K562 (cell line): ENCODE data around the gene KAZN. TPM values are rescaled to one million over a fixed set of nuclear protein-coding genes. Genes with fewer than 3 reads are reported as not detected.

Source experiments
- ATAC-seq: fragments of 200-7000 bp; cut with Tn5 transposase; 3 replicates; pipeline ENCODE4 v1.9.1; 2020; ENCODE audit warnings: moderate library complexity
- BruUV-seq: library from RNA; stranded (reverse); fragments of 400-500 nt; replicated peaks from 2 replicates; lab custom pipeline; 2021; lab: Mats Ljungman, UMichigan
- CTCF ChIA-PET: fragments of 300-600 bp; formaldehyde crosslinking; extraction: SDS; loops from one replicate; lab custom pipeline; 2021; ENCODE audit warnings: low intra/inter-chr PET ratio; lab: Yijun Ruan, JAX
- POLR2A ChIA-PET: fragments of 300-600, 350-650 bp; sonication (Branson Sonifier 250); formaldehyde crosslinking; extraction: SDS; loops from one replicate; lab custom pipeline; 2021; ENCODE audit warnings: antibody characterized with exemption, inconsistent platforms; lab: Yijun Ruan, JAX
- DNase-seq, 4 experiments: peaks; one replicate each; pipeline versions ENCODE4 v3.0.0 to v3.0.0-alpha.2; 2011 to 2018; ENCODE audit warnings: low spot score in 3 of 4, mixed read lengths in 3 of 4; ENCODE audit errors: extremely low read depth in 1 of 4
- FAIRE-seq: peaks from 2 replicates; lab custom pipeline; 2011; peaks lifted over from hg19 to GRCh38; lab: Jason Lieb, UNC
- H2AFZ ChIP-seq: 2 replicates; pipeline ENCODE4 v1.6.0; 2011; ENCODE audit warnings: low read depth, low read length, control low read depth, inconsistent platforms
- H3K27ac ChIP-seq: fragments of 200-600 bp; 3 replicates; pipeline ENCODE4 v1.8.0; 2011; ENCODE audit warnings: low read depth, mild to moderate bottlenecking, control low read depth, inconsistent platforms, low read length, moderate library complexity, mixed read lengths; ENCODE audit errors: extremely low read depth
- H3K27me3 ChIP-seq, 2 experiments: fragments of 300-600 bp in 1 of 2; 2 replicates in 1 of 2; 3 replicates in 1 of 2; pipeline versions ENCODE4 v1.6.0 to v1.8.0; 2011; ENCODE audit warnings: inconsistent platforms in 2 of 2, low read length in 2 of 2, mild to moderate bottlenecking in 1 of 2, mixed read lengths in 1 of 2, moderate library complexity in 1 of 2; ENCODE audit not compliant: control insufficient read depth in 2 of 2, insufficient read depth in 2 of 2
- H3K36me3 ChIP-seq: fragments of 300-600 bp; 3 replicates; pipeline ENCODE4 v1.8.0; 2011; ENCODE audit warnings: mild to moderate bottlenecking, low read length, inconsistent platforms; ENCODE audit not compliant: control insufficient read depth, insufficient read depth
- H3K4me1 ChIP-seq, 2 experiments: fragments of 200-600 bp in 1 of 2; replicated peaks in 1 of 2; 2 replicates in 1 of 2; 3 replicates in 1 of 2; pipeline versions ENCODE4 v1.5.1 to v1.8.0; 2011; ENCODE audit warnings: inconsistent platforms in 2 of 2, low read length in 2 of 2, mild to moderate bottlenecking in 1 of 2, mixed read lengths in 1 of 2, moderate library complexity in 1 of 2; ENCODE audit not compliant: control insufficient read depth in 2 of 2, insufficient read depth in 2 of 2
- H3K4me2 ChIP-seq: 2 replicates; pipeline ENCODE4 v1.6.1; 2011; ENCODE audit warnings: low read length, control low read depth, inconsistent platforms, mixed read lengths; ENCODE audit not compliant: insufficient read depth
- H3K4me3 ChIP-seq: fragments of 200-600 bp; sonication (generic), shearing (Covaris generic); 2 replicates; pipeline ENCODE4 v1.5.1; 2016; ENCODE audit warnings: control low read depth, inconsistent platforms
- H3K79me2 ChIP-seq: fragments of 200-600 bp; 3 replicates; pipeline ENCODE4 v1.8.0; 2011; ENCODE audit warnings: low read length, inconsistent platforms; ENCODE audit not compliant: control insufficient read depth, insufficient read depth
- H3K9ac ChIP-seq, 2 experiments: 2 replicates each; pipeline versions ENCODE4 v1.6.0 to v1.6.1; 2011; ENCODE audit warnings: low read depth in 2 of 2, low read length in 2 of 2, control low read depth in 1 of 2, inconsistent platforms in 1 of 2, mild to moderate bottlenecking in 1 of 2, mixed read lengths in 1 of 2; ENCODE audit not compliant: insufficient read depth in 1 of 2
- H3K9me1 ChIP-seq: one replicate; pipeline ENCODE4 v1.6.0; 2011; ENCODE audit warnings: inconsistent platforms, mild to moderate bottlenecking, low read length, moderate library complexity; ENCODE audit not compliant: control insufficient read depth, insufficient read depth
- H3K9me3 ChIP-seq: replicated peaks from 2 replicates; pipeline ENCODE4 v1.5.1; 2011; ENCODE audit warnings: low read depth, low read length, inconsistent platforms; ENCODE audit not compliant: control insufficient read depth, insufficient read depth
- H4K20me1 ChIP-seq: replicated peaks from 2 replicates; pipeline ENCODE4 v1.6.1; 2011; ENCODE audit warnings: low read length, inconsistent platforms, mixed read lengths; ENCODE audit not compliant: control insufficient read depth, insufficient read depth
- TOE1 ChIP-seq, 2 experiments: fragments of 450-650 bp in 1 of 2; sonication (generic) in 1 of 2; formaldehyde crosslinking in 1 of 2; IDR thresholded peaks; 2 replicates each; pipeline versions ENCODE4 v1.7.1 to v1.8.0; 2016 to 2022; ENCODE audit warnings: borderline replicate concordance in 2 of 2, mild to moderate bottlenecking in 2 of 2, antibody characterized with exemption in 1 of 2, inconsistent platforms in 1 of 2, low read depth in 1 of 2, missing genetic modification reagents in 1 of 2, moderate library complexity in 1 of 2
- TRIM28 ChIP-seq: fragments of 450-650 bp; IDR thresholded peaks from 2 replicates; pipeline ENCODE4 v1.6.1; 2017
- ZFP1 ChIP-seq: fragments of 450-650 bp; formaldehyde crosslinking; IDR thresholded peaks from 2 replicates; pipeline ENCODE4 v1.4.0; 2020; ENCODE audit warnings: mild to moderate bottlenecking, mixed read lengths
- ZNF143 ChIP-seq: sonication (generic); formaldehyde crosslinking; IDR thresholded peaks from 2 replicates; pipeline ENCODE4 v1.9.0; 2022; ENCODE audit warnings: mild to moderate bottlenecking, missing genetic modification reagents
- WGBS: fragments of 100-300 bp; shearing (Covaris generic); methylation state at CpG from one replicate; pipeline ENCODE4 v1.1.6; 2016; ENCODE audit warnings: low coverage, mixed read lengths; ENCODE audit not compliant: insufficient coverage; ENCODE audit errors: missing lambda C conversion rate; 5-methylcytosine and 5-hydroxymethylcytosine counted together
- in situ Hi-C: fragments of 300-500 bp; cut with MboI; formaldehyde crosslinking; loops from 4 replicates; pipeline ENCODE4 v1.15.0; 2018; ENCODE audit warnings: inconsistent platforms, mixed read lengths
- intact Hi-C: fragments of 100-400 bp; cut with micrococcal nuclease; formaldehyde crosslinking; loops from 2 replicates; pipeline ENCODE4 v1.14.2; 2022
- polyA plus RNA-seq, 8 experiments: library from polyadenylated mRNA; depleted of rRNA in 4 of 8; stranded (reverse) in 5 of 8; unstranded in 3 of 8; fragments of >200 nt; fragmentation: Nextera tagmentation in 2 of 8; fragmentation: Illumina TruSeq in 1 of 8; extraction: Ambion mirVana in 2 of 8; extraction: Trizol in 1 of 8; gene quantifications; 2 replicates each; pipeline versions ENCODE4 v1.2.1 to v1.2.3, GENCODE V29; 2011 to 2014; ENCODE audit warnings: inconsistent platforms in 1 of 8, missing spikeins in 1 of 8
- total RNA-seq, 7 experiments: library from RNA; depleted of rRNA in 6 of 7; stranded (reverse); fragments of >200 nt in 6 of 7; fragmentation: Illumina TruSeq in 2 of 7; extraction: Trizol in 2 of 7; gene quantifications; 2 replicates each; pipeline versions ENCODE4 v1.2.1 to v1.2.3, GENCODE V29; 2011 to 2021; ENCODE audit warnings: low replicate concordance in 1 of 7
- TF ChIP-seq, protein P1 (sequence below): fragments of 250-450 bp; sonication (Bioruptor Pico); IDR thresholded peaks from 2 replicates; pipeline ENCODE4 v1.8.0; 2022; ENCODE audit warnings: inconsistent platforms
- TF ChIP-seq, protein P2 (sequence below): fragments of 450-650 bp; formaldehyde crosslinking; IDR thresholded peaks from 2 replicates; pipeline ENCODE4 v1.4.0; 2020; ENCODE audit warnings: mild to moderate bottlenecking, mixed read lengths
- TF ChIP-seq, protein P3 (sequence below), 2 experiments: fragments of 450-650 bp; formaldehyde crosslinking in 1 of 2; IDR thresholded peaks; 2 replicates each; pipeline versions ENCODE4 v1.4.0 to v1.6.1; 2014 to 2020; ENCODE audit warnings: mild to moderate bottlenecking in 2 of 2, borderline replicate concordance in 1 of 2, low read depth in 1 of 2

Gene KAZN
- total and polyA plus RNA-seq, 9 of the 15 experiments (the other 6 are each of a cell fraction or from before 2014, with no cell fraction given), result 2.1 to 21.6 (median 5.4) TPM

DNA sequence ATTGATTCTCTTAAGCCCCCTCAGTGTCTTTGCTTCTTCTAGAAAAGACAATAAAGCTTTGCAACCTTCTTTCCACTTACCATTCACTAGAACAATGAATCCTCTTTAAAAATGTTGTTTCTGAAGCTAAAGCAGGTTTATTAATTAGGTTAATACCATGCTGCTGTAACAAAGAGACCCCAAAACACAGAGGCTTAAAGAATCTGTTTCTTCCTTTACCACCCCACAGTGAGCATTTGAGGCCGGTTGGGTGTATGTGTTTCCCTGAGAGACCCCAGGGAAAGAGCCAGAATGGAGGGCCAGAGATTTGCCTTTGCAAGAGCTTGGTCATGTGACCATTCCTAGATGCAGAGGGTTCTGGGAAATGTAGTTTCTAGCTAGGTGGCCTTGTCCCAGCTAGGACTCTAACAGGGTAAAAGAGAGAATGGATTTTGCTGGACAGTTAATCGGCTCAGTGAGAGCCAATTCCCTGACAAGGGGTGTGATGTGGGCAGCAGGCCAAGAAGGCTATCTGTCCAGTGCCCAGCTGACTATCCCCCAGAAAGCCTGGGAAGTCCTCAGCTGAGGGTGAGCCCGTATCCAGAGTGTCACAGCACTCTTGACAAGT, 363.3 kb downstream of the KAZN start:
- intact Hi-C loops (no loop called here), in situ Hi-C loops (no loop called here)
- FAIRE-seq (peak; percentile 84), DNase-seq (peak; percentile 19 to 50 (median 38)), ATAC-seq (peak; percentile 93)
- Histone ChIP-seq H3K27ac (no peak overlapping the region), H3K4me1 (peaks cover 0 to 14% of the 10 kb centered on the region in 2 experiments; a peak in 1 of 5 replicates), H3K79me2 (no peaks in the 10 kb centered on the region), H3K4me2 (no peak overlapping the region), H3K9me3 (no peaks in the 10 kb centered on the region), H3K9ac (no peak overlapping the region), H3K9me1 (no peaks in the 10 kb centered on the region), H2AFZ (no peak overlapping the region), H3K36me3 (peaks cover 29% of the 10 kb centered on the region; the same call in 2 of the 3 replicates), H3K27me3 (no peaks in the 10 kb centered on the region; a peak in 1 of 5 replicates), H3K4me3 (no peak overlapping the region), H4K20me1 (no peaks in the 10 kb centered on the region)
- CTCF ChIA-PET, result no interaction called here
- no TSS peak for BruUV-seq
- POLR2A ChIA-PET, result interaction anchor here (0.6 to 1.1 kb wide), 5 partner anchors 10 to 216 kb away, joined by 3 to 5 read pairs (median 4); no protein-coding TSS in a partner anchor
- 64% methylated on average over 3 of the region's 3 CpGs for WGBS
- TF ChIP-seq TOE1 (IDR thresholded peaks at IDR 0.05; ENCODE audit: borderline replicate concordance) (peak; percentile 96), TOE1 (CRISPR knock-in tag; IDR thresholded peaks at IDR 0.05; ENCODE audit: borderline replicate concordance, low read depth) (no peak), ZFP1 (no peak), ZNF143 (CRISPR knock-in tag) (peak; percentile 86), TRIM28 (peak; percentile 70; the same call in 1 of the 2 replicates)
- TF ChIP-seq, protein P1, sequence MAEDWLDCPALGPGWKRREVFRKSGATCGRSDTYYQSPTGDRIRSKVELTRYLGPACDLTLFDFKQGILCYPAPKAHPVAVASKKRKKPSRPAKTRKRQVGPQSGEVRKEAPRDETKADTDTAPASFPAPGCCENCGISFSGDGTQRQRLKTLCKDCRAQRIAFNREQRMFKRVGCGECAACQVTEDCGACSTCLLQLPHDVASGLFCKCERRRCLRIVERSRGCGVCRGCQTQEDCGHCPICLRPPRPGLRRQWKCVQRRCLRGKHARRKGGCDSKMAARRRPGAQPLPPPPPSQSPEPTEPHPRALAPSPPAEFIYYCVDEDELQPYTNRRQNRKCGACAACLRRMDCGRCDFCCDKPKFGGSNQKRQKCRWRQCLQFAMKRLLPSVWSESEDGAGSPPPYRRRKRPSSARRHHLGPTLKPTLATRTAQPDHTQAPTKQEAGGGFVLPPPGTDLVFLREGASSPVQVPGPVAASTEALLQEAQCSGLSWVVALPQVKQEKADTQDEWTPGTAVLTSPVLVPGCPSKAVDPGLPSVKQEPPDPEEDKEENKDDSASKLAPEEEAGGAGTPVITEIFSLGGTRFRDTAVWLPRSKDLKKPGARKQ, result no peak
- TF ChIP-seq, protein P2, sequence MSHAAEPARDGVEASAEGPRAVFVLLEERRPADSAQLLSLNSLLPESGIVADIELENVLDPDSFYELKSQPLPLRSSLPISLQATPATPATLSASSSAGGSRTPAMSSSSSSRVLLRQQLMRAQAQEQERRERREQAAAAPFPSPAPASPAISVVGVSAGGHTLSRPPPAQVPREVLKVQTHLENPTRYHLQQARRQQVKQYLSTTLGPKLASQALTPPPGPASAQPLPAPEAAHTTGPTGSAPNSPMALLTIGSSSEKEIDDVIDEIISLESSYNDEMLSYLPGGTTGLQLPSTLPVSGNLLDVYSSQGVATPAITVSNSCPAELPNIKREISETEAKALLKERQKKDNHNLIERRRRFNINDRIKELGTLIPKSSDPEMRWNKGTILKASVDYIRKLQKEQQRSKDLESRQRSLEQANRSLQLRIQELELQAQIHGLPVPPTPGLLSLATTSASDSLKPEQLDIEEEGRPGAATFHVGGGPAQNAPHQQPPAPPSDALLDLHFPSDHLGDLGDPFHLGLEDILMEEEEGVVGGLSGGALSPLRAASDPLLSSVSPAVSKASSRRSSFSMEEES (CRISPR knock-in tag), result peak; percentile 96
- TF ChIP-seq, protein P3, sequence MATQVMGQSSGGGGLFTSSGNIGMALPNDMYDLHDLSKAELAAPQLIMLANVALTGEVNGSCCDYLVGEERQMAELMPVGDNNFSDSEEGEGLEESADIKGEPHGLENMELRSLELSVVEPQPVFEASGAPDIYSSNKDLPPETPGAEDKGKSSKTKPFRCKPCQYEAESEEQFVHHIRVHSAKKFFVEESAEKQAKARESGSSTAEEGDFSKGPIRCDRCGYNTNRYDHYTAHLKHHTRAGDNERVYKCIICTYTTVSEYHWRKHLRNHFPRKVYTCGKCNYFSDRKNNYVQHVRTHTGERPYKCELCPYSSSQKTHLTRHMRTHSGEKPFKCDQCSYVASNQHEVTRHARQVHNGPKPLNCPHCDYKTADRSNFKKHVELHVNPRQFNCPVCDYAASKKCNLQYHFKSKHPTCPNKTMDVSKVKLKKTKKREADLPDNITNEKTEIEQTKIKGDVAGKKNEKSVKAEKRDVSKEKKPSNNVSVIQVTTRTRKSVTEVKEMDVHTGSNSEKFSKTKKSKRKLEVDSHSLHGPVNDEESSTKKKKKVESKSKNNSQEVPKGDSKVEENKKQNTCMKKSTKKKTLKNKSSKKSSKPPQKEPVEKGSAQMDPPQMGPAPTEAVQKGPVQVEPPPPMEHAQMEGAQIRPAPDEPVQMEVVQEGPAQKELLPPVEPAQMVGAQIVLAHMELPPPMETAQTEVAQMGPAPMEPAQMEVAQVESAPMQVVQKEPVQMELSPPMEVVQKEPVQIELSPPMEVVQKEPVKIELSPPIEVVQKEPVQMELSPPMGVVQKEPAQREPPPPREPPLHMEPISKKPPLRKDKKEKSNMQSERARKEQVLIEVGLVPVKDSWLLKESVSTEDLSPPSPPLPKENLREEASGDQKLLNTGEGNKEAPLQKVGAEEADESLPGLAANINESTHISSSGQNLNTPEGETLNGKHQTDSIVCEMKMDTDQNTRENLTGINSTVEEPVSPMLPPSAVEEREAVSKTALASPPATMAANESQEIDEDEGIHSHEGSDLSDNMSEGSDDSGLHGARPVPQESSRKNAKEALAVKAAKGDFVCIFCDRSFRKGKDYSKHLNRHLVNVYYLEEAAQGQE (IDR thresholded peaks at IDR 0.05; ENCODE audit: borderline replicate concordance), result peak; percentile 44
- TF ChIP-seq, protein P3 (CRISPR knock-in tag; IDR thresholded peaks at IDR 0.05; ENCODE audit: low read depth), result no peak
